HG03575 (cell line): ENCODE measurements around the gene OBSCN.

Source experiments
- ATAC-seq: cut with Tn5 transposase; IDR thresholded peaks from one replicate; pipeline ENCODE4 v1.9.1; 2021; ENCODE audit not compliant: unreplicated experiment, insufficient number of reproducible peaks, low FRiP score; ENCODE audit errors: extremely low read depth

Gene OBSCN

DNA sequence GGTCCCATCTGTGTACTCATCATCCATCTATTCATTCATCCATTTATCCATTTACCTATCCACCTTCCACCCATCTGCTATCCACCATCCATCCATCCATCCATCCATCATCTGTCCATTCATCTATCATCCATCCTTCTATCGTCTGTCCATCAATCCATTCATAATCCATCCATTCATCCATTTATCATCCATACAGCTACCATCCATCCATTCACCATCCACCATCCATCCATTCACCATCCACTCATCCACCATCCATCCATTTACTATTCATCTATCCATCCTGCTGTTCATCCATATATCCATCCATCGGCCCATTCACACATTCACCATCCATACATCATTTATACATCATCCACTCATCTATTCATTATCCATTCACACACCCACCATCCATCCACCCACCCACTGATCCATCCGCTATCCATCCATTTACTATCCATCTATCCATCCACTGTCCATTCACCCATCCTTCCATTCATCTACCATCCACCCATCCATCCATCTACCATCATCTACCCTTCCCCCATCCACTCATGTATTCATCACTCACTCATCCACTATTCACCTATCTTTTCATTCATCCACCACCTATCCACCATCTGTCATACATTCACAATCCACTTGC, 102.4 kb downstream of the OBSCN start:
- ATAC-seq = no peak

DNA sequence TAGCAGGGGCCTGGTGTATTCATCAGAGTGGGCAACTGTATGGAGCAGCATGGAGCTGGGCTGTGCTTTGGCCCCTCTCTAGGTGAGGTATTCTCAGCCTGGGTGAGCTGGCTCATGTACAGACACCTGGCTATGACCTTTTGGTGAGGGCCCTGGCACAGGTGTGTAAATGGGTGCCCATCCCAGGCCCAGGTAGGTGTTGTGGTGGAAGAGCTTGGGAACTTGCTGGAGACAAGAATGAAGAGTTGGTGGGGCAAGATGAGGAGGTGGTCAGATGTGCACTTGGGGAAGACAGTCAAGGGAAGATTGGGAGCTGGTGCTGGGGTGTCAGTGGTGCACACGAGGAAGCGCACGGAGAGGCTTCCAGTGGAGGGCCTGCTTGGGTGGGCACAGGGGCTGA, 103.2 kb downstream of the OBSCN start:
- ATAC-seq = no peak

DNA sequence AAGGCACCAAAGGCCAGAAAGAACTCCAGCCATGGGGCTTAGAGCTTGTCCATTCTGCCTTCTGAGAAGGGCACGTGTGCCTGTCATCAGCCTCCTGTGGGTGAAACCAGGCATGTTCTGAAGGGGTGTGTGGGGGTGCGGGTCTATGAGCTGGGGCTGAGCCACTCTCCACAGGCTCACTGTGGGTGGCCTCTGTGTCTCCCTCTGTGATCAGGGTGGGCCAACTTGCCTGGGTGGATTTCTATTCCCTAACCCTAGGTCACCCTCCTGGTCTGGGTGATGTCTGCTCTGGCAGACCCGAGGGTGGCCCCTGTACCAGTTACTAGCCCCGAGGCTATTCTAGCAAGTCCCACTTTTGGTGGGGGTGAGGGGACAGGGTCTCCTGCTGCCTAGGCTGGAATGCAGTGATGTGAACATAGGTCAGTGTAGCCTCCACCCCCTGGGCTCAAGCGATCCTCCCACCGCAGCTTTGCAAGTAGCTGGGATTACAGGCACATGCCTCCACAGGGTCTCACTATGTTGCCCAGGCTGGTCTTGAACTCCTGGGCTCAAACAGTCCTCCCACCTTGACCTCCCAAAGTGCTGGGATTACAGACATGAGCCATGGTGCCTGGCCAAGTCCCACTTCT, 104.4 kb downstream of the OBSCN start:
- ATAC-seq = no peak

DNA sequence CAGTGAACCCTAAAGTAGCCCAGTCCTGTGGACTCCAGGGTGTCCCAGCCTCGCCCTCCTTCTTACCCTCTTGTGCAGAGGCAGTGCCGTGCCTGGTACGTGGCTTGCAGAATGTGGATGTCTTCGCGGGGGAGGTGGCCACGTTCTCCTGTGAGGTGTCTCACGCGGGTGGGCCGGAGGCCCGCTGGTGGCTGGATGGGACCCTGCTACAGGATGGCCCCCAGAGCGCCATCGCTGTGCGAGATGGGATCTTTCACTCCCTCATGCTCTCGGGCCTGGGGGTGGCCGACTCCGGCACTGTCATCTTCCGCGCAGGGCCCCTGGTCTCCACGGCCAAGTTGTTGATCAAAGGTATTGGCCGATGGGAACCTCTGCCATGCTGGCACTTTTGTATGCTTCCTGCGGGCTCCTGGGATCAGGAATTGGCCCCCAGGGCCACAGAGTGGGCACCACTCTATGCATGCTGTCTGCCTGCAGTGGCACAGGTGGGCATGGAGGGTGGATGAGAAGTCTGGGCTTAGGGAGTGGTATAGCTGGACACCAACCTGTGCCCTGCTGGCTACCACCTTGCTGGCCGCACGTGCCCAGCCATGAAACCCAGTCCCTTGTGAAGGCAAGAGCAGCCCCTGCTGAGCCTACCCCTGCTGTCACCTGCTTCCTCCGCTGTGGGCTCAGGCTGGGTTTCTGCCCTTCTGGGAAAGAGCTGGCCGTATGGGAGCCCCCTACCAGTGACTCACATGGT, 105.9 kb downstream of the OBSCN start:
- no peak for ATAC-seq

DNA sequence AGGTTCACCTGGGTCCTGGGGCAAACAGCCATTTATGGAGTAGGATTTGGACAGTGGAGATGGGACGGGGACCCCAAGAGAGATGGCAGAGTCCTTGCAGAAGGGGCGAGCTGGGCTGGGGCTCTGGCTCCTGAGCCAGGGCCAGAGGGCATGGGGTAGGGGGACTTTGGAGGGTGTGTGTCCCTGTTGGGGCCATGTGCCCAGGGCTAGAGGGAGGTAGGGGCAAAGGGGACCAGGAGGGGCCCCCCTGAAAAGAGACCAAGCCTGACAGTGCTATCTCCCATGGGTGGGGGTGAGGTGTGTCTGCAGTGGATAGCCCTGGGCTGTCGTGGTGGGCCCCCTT, 106.4 kb downstream of the OBSCN start:
- no peak for ATAC-seq

DNA sequence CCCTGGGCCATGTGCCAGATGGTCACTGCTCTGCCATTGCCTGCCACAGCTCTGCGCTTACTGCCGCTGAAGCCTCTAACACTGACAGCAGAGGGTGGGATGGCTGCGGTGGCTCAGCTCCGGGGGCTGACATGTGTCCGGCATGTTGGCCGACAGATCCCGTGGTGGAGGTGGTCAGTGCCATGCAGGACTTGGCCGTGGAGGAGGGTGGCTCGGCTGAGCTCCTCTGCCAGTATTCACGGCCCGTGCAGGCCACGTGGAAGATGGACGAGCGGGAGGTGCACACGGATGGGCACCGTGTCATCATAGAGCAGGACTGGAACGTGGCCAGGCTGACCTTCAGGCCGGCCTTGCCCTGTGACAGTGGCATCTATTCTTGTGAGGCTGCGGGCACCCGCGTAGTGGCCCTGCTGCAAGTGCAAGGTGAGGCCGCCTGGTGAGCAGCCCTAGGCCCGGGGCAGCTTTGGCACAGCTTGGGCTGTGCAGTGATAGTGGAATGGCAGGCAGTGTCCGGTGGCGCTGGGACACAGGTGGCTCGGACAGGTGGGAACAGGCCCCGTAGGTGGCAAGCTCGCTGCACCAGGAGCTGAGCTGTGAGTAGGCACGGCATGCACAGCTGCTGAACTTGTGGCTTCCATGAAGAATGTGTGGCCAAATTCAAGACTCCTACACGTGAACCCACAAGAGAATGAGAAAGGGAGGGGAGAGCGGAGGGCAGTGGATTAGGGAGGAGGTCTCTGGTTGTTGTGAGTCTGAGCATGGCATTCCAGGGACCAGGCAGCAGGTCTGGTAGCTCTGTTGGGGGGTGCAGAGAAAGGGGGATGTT, 107.0 kb downstream of the OBSCN start:
- no peak for ATAC-seq

DNA sequence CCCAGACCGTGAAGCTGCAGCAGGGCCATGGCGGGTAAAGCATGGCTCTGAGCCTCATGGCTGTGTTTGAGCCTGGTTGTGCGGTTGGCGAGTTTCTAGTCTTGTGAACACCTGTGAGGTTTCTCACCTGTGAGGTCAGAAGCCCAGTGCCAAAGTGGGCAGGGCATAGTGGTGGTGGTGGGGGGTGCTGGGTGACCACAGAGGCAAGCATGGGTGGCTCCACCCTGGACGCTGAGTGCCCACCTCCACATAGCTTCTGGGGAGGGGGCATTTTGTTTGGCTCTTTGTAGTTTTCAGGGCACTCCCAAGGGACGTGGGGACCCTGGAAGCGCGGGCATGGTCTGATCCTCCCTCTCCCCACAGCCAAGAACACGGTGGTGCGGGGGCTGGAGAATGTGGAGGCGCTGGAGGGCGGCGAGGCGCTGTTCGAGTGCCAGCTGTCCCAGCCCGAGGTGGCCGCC, 107.7 kb downstream of the OBSCN start:
- no peak for ATAC-seq

DNA sequence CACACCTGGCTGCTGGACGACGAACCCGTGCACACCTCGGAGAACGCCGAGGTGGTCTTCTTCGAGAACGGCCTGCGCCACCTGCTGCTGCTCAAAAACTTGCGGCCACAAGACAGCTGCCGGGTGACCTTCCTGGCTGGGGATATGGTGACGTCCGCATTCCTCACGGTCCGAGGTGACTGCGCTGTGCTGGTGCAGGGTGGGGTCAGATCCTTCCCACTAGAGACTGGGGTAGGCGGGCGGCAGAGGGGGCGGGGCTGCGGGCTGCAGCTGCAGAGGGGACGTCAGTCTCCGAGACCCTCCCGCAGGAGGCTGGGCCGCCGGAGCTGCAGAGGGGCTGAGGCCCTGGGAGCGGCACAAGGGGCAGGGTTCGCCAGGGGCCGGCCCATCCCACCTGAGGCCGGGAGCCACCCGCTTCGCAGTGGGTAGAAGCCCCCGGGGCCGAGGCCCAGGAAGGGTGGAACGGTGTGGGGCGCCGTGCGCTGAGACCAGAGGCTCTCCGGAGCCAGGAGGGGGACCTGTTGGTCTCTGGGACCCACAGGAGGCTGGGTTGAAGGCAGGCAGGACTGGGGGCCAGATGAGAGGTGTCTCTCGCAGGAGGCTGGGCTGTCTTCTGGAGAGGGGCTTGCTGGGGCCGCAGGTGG, 108.2 kb downstream of the OBSCN start:
- no peak for ATAC-seq

DNA sequence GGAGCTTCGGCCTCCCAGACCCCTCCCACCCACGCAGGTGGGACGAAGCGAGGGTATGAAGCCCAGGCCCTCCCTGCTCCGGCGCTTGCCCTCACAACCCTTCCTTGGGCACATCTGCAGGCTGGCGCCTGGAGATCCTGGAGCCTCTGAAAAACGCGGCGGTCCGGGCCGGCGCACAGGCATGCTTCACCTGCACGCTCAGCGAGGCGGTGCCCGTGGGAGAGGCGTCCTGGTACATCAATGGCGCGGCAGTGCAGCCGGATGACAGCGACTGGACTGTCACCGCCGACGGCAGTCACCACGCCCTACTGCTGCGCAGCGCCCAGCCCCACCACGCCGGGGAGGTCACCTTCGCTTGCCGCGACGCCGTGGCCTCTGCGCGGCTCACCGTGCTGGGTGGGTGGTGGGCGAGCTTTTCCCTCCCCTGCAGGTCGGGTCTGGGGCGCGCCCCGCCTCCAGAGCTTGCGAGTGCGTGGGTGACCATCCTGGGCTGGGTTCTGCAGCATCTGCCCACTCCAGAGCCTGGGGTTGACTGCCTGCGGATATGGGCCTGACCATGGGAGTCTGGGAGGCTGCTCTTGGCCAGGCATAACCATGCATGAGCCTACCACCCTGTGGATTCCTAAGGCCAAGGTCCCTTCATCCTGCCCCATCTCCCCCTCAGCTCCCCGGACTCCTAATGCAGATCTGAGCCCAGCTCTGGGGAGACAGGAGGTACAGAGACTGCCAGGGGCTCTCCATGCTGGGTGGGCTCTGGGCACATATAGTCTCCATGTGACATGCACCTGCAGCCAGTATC, 108.9 kb downstream of the OBSCN start:
- no peak for ATAC-seq

DNA sequence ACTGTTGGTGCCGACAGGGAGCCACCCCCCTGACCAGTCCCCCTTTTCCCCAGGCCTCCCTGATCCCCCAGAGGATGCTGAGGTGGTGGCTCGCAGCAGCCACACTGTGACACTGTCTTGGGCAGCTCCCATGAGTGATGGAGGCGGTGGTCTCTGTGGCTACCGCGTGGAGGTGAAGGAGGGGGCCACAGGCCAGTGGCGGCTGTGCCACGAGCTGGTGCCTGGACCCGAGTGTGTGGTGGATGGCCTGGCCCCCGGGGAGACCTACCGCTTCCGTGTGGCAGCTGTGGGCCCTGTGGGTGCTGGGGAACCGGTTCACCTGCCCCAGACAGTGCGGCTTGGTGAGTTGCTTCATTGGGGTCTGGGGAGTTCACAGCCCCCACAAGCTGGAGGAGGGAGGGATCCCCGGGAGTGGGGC, 109.6 kb downstream of the OBSCN start:
- ATAC-seq = no peak

DNA sequence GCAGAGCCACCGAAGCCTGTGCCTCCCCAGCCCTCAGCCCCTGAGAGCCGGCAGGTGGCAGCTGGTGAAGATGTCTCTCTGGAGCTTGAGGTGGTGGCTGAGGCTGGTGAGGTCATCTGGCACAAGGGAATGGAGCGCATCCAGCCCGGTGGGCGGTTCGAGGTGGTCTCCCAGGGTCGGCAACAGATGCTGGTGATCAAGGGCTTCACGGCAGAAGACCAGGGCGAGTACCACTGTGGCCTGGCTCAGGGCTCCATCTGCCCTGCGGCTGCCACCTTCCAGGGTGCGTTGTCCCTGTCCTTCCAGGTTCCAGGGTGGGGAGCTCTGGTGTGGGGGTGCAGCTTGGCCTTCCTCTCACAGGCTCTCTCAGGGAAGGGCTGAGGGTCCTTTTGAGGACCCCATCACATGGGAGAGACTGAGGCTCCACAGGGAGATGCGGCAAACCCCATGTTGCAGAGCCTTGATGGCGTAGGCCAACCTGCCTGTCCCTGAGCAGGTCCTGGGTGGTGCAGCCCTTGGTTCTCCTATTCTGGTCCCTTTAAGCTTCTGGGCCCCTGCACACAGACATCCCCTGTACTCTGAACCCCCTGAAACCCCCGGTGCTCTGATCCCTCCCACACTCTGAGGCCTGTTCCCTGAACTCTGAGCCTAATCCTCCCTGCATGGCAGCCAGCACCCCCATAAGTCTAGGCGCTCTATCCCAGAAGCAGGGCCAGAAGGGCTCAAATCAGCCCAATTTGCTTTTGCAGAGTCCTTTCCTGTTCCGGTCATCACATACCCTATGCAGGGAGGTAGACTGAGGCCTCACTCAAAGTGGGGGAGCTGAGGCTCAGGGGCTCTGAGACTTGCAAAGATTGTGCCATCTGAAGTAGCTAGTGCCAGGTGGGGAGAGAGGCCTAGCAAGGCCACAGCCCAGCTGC, 110.3 kb downstream of the OBSCN start:
- no peak for ATAC-seq

DNA sequence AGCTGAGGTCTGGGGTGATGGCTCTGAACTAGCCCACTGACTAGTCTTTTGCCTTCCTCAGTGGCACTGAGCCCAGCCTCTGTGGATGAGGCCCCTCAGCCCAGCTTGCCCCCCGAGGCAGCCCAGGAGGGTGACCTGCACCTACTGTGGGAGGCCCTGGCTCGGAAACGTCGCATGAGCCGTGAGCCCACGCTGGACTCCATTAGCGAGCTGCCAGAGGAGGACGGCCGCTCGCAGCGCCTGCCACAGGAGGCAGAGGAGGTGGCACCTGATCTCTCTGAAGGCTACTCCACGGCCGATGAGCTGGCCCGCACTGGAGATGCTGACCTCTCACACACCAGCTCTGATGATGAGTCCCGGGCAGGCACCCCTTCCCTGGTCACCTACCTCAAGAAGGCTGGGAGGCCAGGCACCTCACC, 111.0 kb downstream of the OBSCN start:
- no peak for ATAC-seq

DNA sequence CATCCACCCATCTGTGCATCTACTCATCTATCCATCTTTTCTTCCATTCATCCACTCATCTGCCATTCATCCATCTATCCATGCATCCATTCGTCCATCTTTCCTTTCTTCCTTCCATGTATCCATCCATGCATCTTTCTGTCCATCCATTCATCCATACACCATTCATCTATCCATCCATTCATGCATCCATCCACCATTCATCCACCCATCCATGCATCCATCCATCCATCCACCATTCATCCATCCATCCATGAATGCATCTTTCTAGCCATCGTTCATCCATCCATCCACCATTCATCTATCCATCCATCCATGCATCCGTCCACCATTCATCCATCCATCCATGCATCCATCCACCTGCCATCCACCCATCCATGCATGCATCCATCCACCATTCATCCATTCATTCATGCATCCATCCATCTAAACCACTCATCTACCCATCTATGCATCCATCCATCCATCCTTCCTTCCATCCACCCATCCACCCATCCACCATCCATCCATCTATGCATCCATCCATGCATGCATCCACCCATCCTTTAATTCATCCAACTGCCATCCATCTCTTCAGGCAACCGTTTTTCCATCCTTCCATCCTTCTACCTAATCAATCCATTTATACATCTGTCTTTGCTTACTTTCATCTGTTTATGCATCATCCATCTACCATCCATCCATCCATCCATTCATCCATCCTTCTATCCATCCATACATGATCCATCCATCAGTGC, 111.7 kb downstream of the OBSCN start:
- ATAC-seq = no peak

DNA sequence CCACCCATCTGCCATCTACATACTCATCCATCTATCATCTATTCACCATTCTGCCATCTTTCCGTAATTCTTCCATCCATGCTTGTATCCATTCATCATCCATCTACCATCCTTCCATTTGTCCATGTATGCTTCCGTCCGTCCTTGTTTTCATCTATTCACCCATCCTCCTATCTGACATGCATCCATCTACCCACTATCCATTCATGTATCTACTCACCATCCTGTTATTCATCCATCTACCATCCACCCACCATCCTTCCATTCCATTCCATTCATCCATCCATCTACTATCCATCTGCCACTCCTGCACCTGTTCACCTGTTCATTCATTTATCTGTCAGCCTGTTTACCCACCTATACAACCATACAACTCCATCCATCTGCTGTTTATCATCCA, 112.5 kb downstream of the OBSCN start:
- ATAC-seq = no peak

DNA sequence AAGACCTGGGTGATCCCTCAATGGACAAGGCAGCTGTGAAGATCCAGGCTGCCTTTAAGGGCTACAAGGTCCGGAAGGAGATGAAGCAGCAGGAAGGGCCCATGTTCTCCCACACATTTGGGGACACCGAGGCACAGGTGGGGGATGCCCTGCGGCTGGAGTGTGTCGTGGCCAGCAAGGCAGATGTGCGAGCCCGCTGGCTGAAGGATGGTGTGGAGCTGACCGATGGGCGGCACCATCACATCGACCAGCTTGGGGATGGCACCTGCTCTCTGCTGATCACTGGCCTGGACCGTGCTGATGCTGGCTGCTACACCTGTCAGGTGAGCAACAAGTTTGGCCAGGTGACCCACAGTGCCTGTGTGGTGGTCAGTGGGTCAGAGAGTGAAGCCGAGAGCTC, 113.6 kb downstream of the OBSCN start:
- no peak for ATAC-seq

DNA sequence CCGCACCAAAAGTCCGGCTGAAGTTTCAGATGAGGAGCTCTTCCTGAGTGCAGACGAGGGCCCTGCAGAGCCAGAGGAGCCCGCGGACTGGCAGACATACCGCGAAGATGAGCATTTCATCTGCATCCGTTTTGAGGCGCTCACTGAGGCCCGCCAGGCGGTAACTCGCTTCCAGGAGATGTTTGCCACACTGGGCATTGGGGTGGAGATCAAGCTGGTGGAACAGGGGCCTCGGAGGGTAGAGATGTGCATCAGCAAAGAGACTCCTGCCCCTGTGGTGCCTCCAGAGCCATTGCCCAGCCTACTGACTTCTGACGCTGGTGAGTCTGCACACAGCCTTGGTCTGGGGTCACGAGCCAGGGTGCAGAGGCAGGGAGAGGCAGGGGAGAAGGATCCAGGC, 114.1 kb downstream of the OBSCN start:
- ATAC-seq = no peak

DNA sequence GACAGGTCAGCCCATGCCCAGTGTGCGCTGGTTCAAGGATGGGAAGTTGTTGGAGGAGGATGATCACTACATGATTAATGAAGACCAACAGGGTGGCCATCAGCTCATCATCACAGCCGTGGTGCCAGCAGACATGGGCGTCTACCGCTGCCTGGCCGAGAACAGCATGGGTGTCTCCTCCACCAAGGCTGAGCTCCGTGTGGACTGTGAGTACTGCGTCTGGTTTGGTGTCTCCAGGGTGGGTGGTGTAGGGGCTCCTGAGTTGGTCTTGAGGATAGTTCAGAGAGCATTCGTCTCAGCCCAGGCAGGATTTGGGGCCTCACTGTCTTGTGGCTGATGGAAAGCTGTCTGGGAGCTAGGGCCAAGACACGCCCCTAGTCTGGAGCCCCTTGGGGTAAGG, 115.6 kb downstream of the OBSCN start:
- ATAC-seq = no peak
